H1 (cell line): ENCODE data around the gene ZNF512B. TPM values are rescaled to one million over a fixed set of nuclear protein-coding genes. Genes with fewer than 3 reads are reported as not detected.

Source experiments
- CTCF ChIA-PET: fragments of 300-600 bp; sonication (Branson Sonifier 250); formaldehyde crosslinking; loops from one replicate; lab custom pipeline; 2021; ENCODE audit not compliant: partially characterized antibody; lab: Charles Lee
- POLR2A ChIA-PET: fragments of 300-600 bp; sonication (Branson Sonifier 250); formaldehyde crosslinking; loops from one replicate; lab custom pipeline; 2021; ENCODE audit warnings: inconsistent platforms; ENCODE audit not compliant: partially characterized antibody; lab: Charles Lee
- DNase-seq, 2 experiments: peaks; one replicate each; pipeline versions ENCODE4 v3.0.0 to v3.0.0-alpha.2; 2010 to 2022; ENCODE audit warnings: low spot score in 2 of 2, low read depth in 1 of 2, mixed read lengths in 1 of 2
- FAIRE-seq: peaks from 2 replicates; lab custom pipeline; 2011; peaks lifted over from hg19 to GRCh38; lab: Jason Lieb, UNC
- H2AFZ ChIP-seq: 2 replicates; pipeline ENCODE4 v1.8.1; 2012; ENCODE audit warnings: low read length, inconsistent platforms
- H2AK5ac ChIP-seq: 2 replicates; pipeline ENCODE4 v1.6.1; 2013; ENCODE audit warnings: low read depth, low read length
- H2BK120ac ChIP-seq: replicated peaks from 2 replicates; pipeline ENCODE3; 2013; ENCODE audit warnings: low read depth, low read length, inconsistent platforms
- H2BK12ac ChIP-seq: 2 replicates; pipeline ENCODE4 v1.6.1; 2013; ENCODE audit warnings: low read depth, low read length
- H2BK15ac ChIP-seq: 2 replicates; pipeline ENCODE4 v1.6.1; 2013; ENCODE audit warnings: low read length
- H2BK20ac ChIP-seq: 2 replicates; pipeline ENCODE4 v1.6.1; 2013; ENCODE audit warnings: low read length
- H2BK5ac ChIP-seq: 2 replicates; pipeline ENCODE4 v1.6.1; 2013; ENCODE audit warnings: low read depth, low read length
- H3K14ac ChIP-seq: 2 replicates; pipeline ENCODE4 v1.6.1; 2013; ENCODE audit warnings: inconsistent platforms; ENCODE audit not compliant: insufficient read length
- H3K18ac ChIP-seq: 2 replicates; pipeline ENCODE4 v1.6.1; 2013; ENCODE audit warnings: low read length; ENCODE audit errors: extremely low read depth
- H3K23ac ChIP-seq: 2 replicates; pipeline ENCODE4 v1.6.1; 2013; ENCODE audit warnings: inconsistent platforms; ENCODE audit not compliant: insufficient read length
- H3K23me2 ChIP-seq: 2 replicates; pipeline ENCODE4 v1.6.1; 2013; ENCODE audit warnings: low read depth, low read length
- H3K27ac ChIP-seq: 2 replicates; pipeline ENCODE4 v1.6.1; 2011; ENCODE audit warnings: low read depth, low read length, inconsistent platforms
- H3K27me3 ChIP-seq, 4 experiments: replicated peaks in 1 of 4; 1 replicate in 1 of 4; 2 replicates in 3 of 4; pipeline versions ENCODE4 v1.6.1 to v1.8.1; 2011 to 2013; ENCODE audit warnings: low read length in 3 of 4, mild to moderate bottlenecking in 3 of 4, inconsistent platforms in 2 of 4, mixed read lengths in 2 of 4, moderate library complexity in 1 of 4; ENCODE audit not compliant: control insufficient read depth in 3 of 4, insufficient read depth in 3 of 4; ENCODE audit errors: extremely low read depth in 1 of 4
- H3K36me3 ChIP-seq, 4 experiments: 2 replicates each; pipeline versions ENCODE4 v1.6.1 to v1.8.1; 2011 to 2013; ENCODE audit warnings: mild to moderate bottlenecking in 4 of 4, low read length in 3 of 4, moderate library complexity in 2 of 4, control low read depth in 1 of 4, inconsistent platforms in 1 of 4; ENCODE audit not compliant: insufficient read depth in 4 of 4, control insufficient read depth in 2 of 4
- H3K4ac ChIP-seq: replicated peaks from 2 replicates; pipeline ENCODE3; 2013; ENCODE audit warnings: low read length, low read depth, mixed read lengths, inconsistent platforms; ENCODE audit not compliant: insufficient read length
- H3K4me1 ChIP-seq, 4 experiments: replicated peaks in 1 of 4; 1 replicate in 1 of 4; 2 replicates in 3 of 4; pipeline versions ENCODE4 v1.6.1 to v1.8.1; 2011 to 2013; ENCODE audit warnings: low read length in 3 of 4, inconsistent platforms in 2 of 4, mixed read lengths in 1 of 4; ENCODE audit not compliant: insufficient read depth in 4 of 4, control insufficient read depth in 3 of 4
- H3K4me2 ChIP-seq, 2 experiments: 2 replicates each; pipeline versions ENCODE4 v1.6.1 to v1.8.1; 2011 to 2013; ENCODE audit warnings: low read depth in 2 of 2, low read length in 2 of 2, control low read depth in 1 of 2, inconsistent platforms in 1 of 2, mild to moderate bottlenecking in 1 of 2; ENCODE audit not compliant: insufficient read depth in 1 of 2
- H3K4me3 ChIP-seq, 4 experiments: fragments of 200-600, 300-600 bp in 1 of 4; sonication (generic), shearing (Covaris generic), sonication (Bioruptor Twin) in 1 of 4; 2 replicates each; pipeline versions ENCODE4 v1.5.1 to v1.8.1; 2011 to 2016; ENCODE audit warnings: low read length in 4 of 4, low read depth in 3 of 4, control low read depth in 2 of 4, inconsistent platforms in 2 of 4, mild to moderate bottlenecking in 2 of 4, mixed read lengths in 1 of 4, moderate library complexity in 1 of 4; ENCODE audit not compliant: insufficient read depth in 2 of 4; ENCODE audit errors: extremely low read depth in 1 of 4
- H3K56ac ChIP-seq: replicated peaks from 2 replicates; pipeline ENCODE3; 2013; ENCODE audit warnings: low read depth, mild to moderate bottlenecking, mixed read lengths, low read length, inconsistent platforms; ENCODE audit not compliant: insufficient read length
- H3K79me1 ChIP-seq: 2 replicates; pipeline ENCODE4 v1.6.1; 2013; ENCODE audit warnings: low read depth, low read length, control low read depth
- H3K79me2 ChIP-seq, 2 experiments: 2 replicates each; pipeline versions ENCODE4 v1.6.1 to v1.8.1; 2012 to 2013; ENCODE audit warnings: low read length in 2 of 2, mild to moderate bottlenecking in 2 of 2, inconsistent platforms in 1 of 2; ENCODE audit not compliant: insufficient read depth in 2 of 2, control insufficient read depth in 1 of 2
- H3K9ac ChIP-seq, 4 experiments: replicated peaks in 1 of 4; 1 replicate in 1 of 4; 2 replicates in 3 of 4; pipeline versions ENCODE4 v1.6.1 to v1.8.1; 2011 to 2013; ENCODE audit warnings: low read depth in 3 of 4, low read length in 3 of 4, control low read depth in 2 of 4, mild to moderate bottlenecking in 2 of 4, moderate library complexity in 2 of 4, inconsistent platforms in 1 of 4; ENCODE audit errors: extremely low read depth in 1 of 4
- H3K9me3 ChIP-seq, 2 experiments: 2 replicates each; pipeline versions ENCODE4 v1.6.1 to v1.8.1; 2012 to 2013; ENCODE audit warnings: mild to moderate bottlenecking in 2 of 2, moderate library complexity in 2 of 2, control low read depth in 1 of 2, inconsistent platforms in 1 of 2, low read depth in 1 of 2, low read length in 1 of 2, mixed read lengths in 1 of 2; ENCODE audit not compliant: insufficient read depth in 2 of 2
- H4K20me1 ChIP-seq, 2 experiments: replicated peaks in 1 of 2; 2 replicates each; pipeline versions ENCODE3 to v1.8.1; 2011 to 2013; ENCODE audit warnings: inconsistent platforms in 2 of 2, low read length in 2 of 2, mild to moderate bottlenecking in 1 of 2; ENCODE audit not compliant: insufficient read depth in 2 of 2, control insufficient read depth in 1 of 2
- H4K5ac ChIP-seq: 2 replicates; pipeline ENCODE4 v1.6.1; 2013; ENCODE audit warnings: low read length, low read depth, mixed read lengths, inconsistent platforms; ENCODE audit not compliant: insufficient read length
- H4K8ac ChIP-seq: 2 replicates; pipeline ENCODE4 v1.8.0; 2013; ENCODE audit warnings: mild to moderate bottlenecking, moderate library complexity, low read length, inconsistent platforms; ENCODE audit not compliant: insufficient read depth; ENCODE audit errors: extremely low read depth
- H4K91ac ChIP-seq: replicated peaks from 2 replicates; pipeline ENCODE3; 2013; ENCODE audit warnings: low read length, mixed read lengths, inconsistent platforms; ENCODE audit not compliant: insufficient read length
- BACH1 ChIP-seq: IDR thresholded peaks from 2 replicates; pipeline ENCODE4 v1.6.1; 2012; ENCODE audit warnings: low read length, improper control_type of control experiment
- CHD2 ChIP-seq: IDR thresholded peaks from 2 replicates; pipeline ENCODE4 v1.6.1; 2012; ENCODE audit warnings: low read length, improper control_type of control experiment
- KDM1A ChIP-seq: fragments of 200-600, 300-600 bp; sonication (generic); IDR thresholded peaks from 2 replicates; pipeline ENCODE4 v1.7.1; 2016; ENCODE audit warnings: mild to moderate bottlenecking, low read length, borderline replicate concordance
- KDM5A ChIP-seq: fragments of 200-600 bp; IDR thresholded peaks from 2 replicates; pipeline ENCODE4 v1.7.1; 2012; ENCODE audit warnings: mild to moderate bottlenecking, low read length, inconsistent platforms, mixed read lengths
- SIN3A ChIP-seq, 2 experiments: IDR thresholded peaks in 1 of 2; conservative IDR thresholded peaks in 1 of 2; 2 replicates each; pipeline ENCODE4 v1.6.1; 2011 to 2012; ENCODE audit warnings: low read length in 2 of 2, improper control_type of control experiment in 1 of 2, low read depth in 1 of 2, mild to moderate bottlenecking in 1 of 2
- TBP ChIP-seq: IDR thresholded peaks from 2 replicates; pipeline ENCODE4 v1.6.1; 2011; ENCODE audit warnings: low read depth, low read length, improper control_type of control experiment
- ZNF274 ChIP-seq: IDR thresholded peaks from 2 replicates; pipeline ENCODE4 v1.7.0; 2012; ENCODE audit warnings: low read length, borderline replicate concordance; ENCODE audit errors: extremely low read depth
- WGBS, 2 experiments: shearing (Covaris generic) in 1 of 2; methylation state at CpG; one replicate each; pipeline versions ENCODE4 v1.1.6 to v1.1.7; 2013 to 2015; ENCODE audit warnings: low lambda C conversion rate in 2 of 2, mixed read lengths in 2 of 2, inconsistent platforms in 1 of 2, low coverage in 1 of 2, missing lambda C conversion rate in 1 of 2; ENCODE audit not compliant: insufficient replicate concordance in 2 of 2, insufficient coverage in 1 of 2, insufficient read length in 1 of 2; ENCODE audit errors: extremely low coverage in 1 of 2, missing lambda C conversion rate in 1 of 2; 5-methylcytosine and 5-hydroxymethylcytosine counted together
- polyA plus RNA-seq, 7 experiments: library from polyadenylated mRNA; depleted of rRNA in 3 of 7; stranded (reverse) in 5 of 7; unstranded in 2 of 7; fragments of >200 nt in 5 of 7; fragments of 200-250 nt in 2 of 7; gene quantifications; 1 replicate in 5 of 7; 2 replicates in 1 of 7; 4 replicates in 1 of 7; pipeline versions ENCODE4 v1.2.1 to v1.2.3, GENCODE V29; 2011 to 2013; ENCODE audit warnings: missing spikeins in 2 of 7, mixed read lengths in 2 of 7
- total RNA-seq: library from RNA; stranded (reverse); fragmentation: NEBNext Ultra II Directional; extraction: Animal tissue kit (Norgen Biotek cat#: 25700); gene quantifications from 2 replicates; pipeline ENCODE4 v1.2.1, GENCODE V29; 2021

Gene ZNF512B
- total and polyA plus RNA-seq, 2 of the 8 experiments (the other 6 are each of a cell fraction or from before 2014, with no cell fraction given) = 7.3 to 26.6 TPM

GRCh38 chr20:63946986-63947637 is 22.6 kb downstream of the ZNF512B start:
- Histone ChIP-seq H3K4me3 (no peak overlapping the region), H3K27ac (no peak overlapping the region)

More at GRCh38 chr20:63946986-63947637, 22.6 kb downstream of the ZNF512B start:
- no peak for DNase-seq
- no peaks in the 10 kb centered on the region for H3K27me3 ChIP-seq
- no peak overlapping the region for H2BK5ac ChIP-seq
- peaks cover 1 to 54% of the 10 kb centered on the region in 2 experiments; a peak in 3 of 4 replicates for H3K79me2 ChIP-seq
- peaks cover 19% of the 10 kb centered on the region for H3K79me1 ChIP-seq
- no peaks in the 10 kb centered on the region for H3K9me3 ChIP-seq
- peaks cover 31 to 45% of the 10 kb centered on the region in 2 experiments for H4K20me1 ChIP-seq
- no peak overlapping the region for H2BK15ac ChIP-seq
- no peak overlapping the region for H2BK120ac ChIP-seq
- H4K91ac ChIP-seq = no peak overlapping the region
- POLR2A ChIA-PET = interaction anchor here (0.6 kb wide), 2 partner anchors 9 to 422 kb away, joined by 3 to 4 read pairs; no protein-coding TSS in a partner anchor
- H3K4ac ChIP-seq = no peak overlapping the region
- H3K4me1 ChIP-seq = peaks cover 0 to 31% (median 20%) of the 10 kb centered on the region in 4 experiments; a peak in 6 of 7 replicates
- no peak overlapping the region for H2BK12ac ChIP-seq
- peak overlapping the region in 1 of 4 experiments; percentile 15; a peak in 1 of 7 replicates for H3K9ac ChIP-seq
- no peak overlapping the region for H3K14ac ChIP-seq
- no peak overlapping the region for H3K18ac ChIP-seq
- no peak overlapping the region for H4K5ac ChIP-seq
- no peak overlapping the region for H2BK20ac ChIP-seq
- CTCF ChIA-PET = interaction anchor here (0.6 kb wide), 1 partner anchor 129 kb away, joined by 4 read pairs; no protein-coding TSS in a partner anchor
- no peak overlapping the region for H3K23ac ChIP-seq
- FAIRE-seq = no peak
- TF ChIP-seq BACH1 (no peak), KDM1A (no peak), ZNF274 (no peak), TBP (no peak), SIN3A (conservative IDR thresholded peaks at IDR 0.05 in 1 of 2, IDR thresholded peaks at IDR 0.05 in 1 of 2; ENCODE audit: low read depth in 1 of 2, low read length in 2 of 2) (no peak), KDM5A (no peak), CHD2 (no peak)
- no peak overlapping the region for H2AFZ ChIP-seq
- H2AK5ac ChIP-seq = no peak overlapping the region
- 90% methylated on average over 13 of the region's 15 CpGs; no CpG with 5 or more reads in 1 of the 2 experiments for WGBS, 2 experiments
- H3K23me2 ChIP-seq = peaks cover 2% of the 10 kb centered on the region; the same call in 1 of the 2 replicates
- no peak overlapping the region for H3K56ac ChIP-seq
- peaks cover 3 to 21% (median 12%) of the 10 kb centered on the region in 4 experiments; a peak in 5 of 8 replicates for H3K36me3 ChIP-seq
- H3K4me2 ChIP-seq = no peak overlapping the region
- H4K8ac ChIP-seq = no peak overlapping the region
